Neuronal stem cell (in vitro differentiated cells): ENCODE measurements around the gene HOXB9.
A peak's percentile ranks its signal among the peaks of the same experiment; 100 is the strongest.

Experiments
- DNase-seq: peaks from one replicate; pipeline ENCODE4 v3.0.0-alpha.2; 2013; ENCODE audit warnings: low spot score
- H2AFZ ChIP-seq: one replicate; pipeline ENCODE4 v1.6.1; 2013; ENCODE audit warnings: mild to moderate bottlenecking, low read length, inconsistent platforms
- H2AK5ac ChIP-seq: 2 replicates; pipeline ENCODE4 v1.6.1; 2013; ENCODE audit warnings: low read depth, mild to moderate bottlenecking, inconsistent platforms, low read length, moderate library complexity, mixed read lengths
- H2BK120ac ChIP-seq: 2 replicates; pipeline ENCODE4 v1.6.1; 2013; ENCODE audit warnings: low read depth, mild to moderate bottlenecking, inconsistent platforms, low read length, moderate library complexity, mixed read lengths
- H2BK12ac ChIP-seq: one replicate; pipeline ENCODE4 v1.6.1; 2013; ENCODE audit warnings: low read length, inconsistent platforms
- H2BK15ac ChIP-seq: 2 replicates; pipeline ENCODE4 v1.6.1; 2013; ENCODE audit warnings: mild to moderate bottlenecking, low read length, inconsistent platforms, mixed read lengths
- H2BK5ac ChIP-seq: one replicate; pipeline ENCODE4 v1.6.1; 2013; ENCODE audit warnings: inconsistent platforms, mild to moderate bottlenecking, low read length, moderate library complexity
- H3K14ac ChIP-seq: one replicate; pipeline ENCODE4 v1.6.1; 2013; ENCODE audit warnings: low read length, inconsistent platforms
- H3K18ac ChIP-seq: 2 replicates; pipeline ENCODE4 v1.6.1; 2013; ENCODE audit warnings: low read length, inconsistent platforms
- H3K23ac ChIP-seq: 2 replicates; pipeline ENCODE4 v1.6.1; 2013; ENCODE audit warnings: low read depth, mild to moderate bottlenecking, mixed read lengths, low read length, inconsistent platforms; ENCODE audit not compliant: poor library complexity
- H3K27ac ChIP-seq: replicated peaks from 3 replicates; pipeline ENCODE4 v1.5.1; 2013; ENCODE audit warnings: low read length, inconsistent platforms
- H3K27me3 ChIP-seq, 3 experiments: 2 replicates each; pipeline ENCODE4 v1.6.1; 2013; ENCODE audit warnings: low read length in 3 of 3, mild to moderate bottlenecking in 2 of 3, inconsistent platforms in 1 of 3, low read depth in 1 of 3, mixed read lengths in 1 of 3, moderate library complexity in 1 of 3; ENCODE audit not compliant: control insufficient read depth in 3 of 3, insufficient read depth in 3 of 3
- H3K36me3 ChIP-seq, 2 donors: replicated peaks in 1 of 2; 2 replicates each; pipeline ENCODE4 v1.6.1; 2013; ENCODE audit warnings: low read length in 2 of 2; ENCODE audit not compliant: control insufficient read depth in 2 of 2, insufficient read depth in 2 of 2
- H3K4ac ChIP-seq: 2 replicates; pipeline ENCODE4 v1.6.1; 2013; ENCODE audit warnings: inconsistent platforms, mild to moderate bottlenecking, low read length, moderate library complexity
- H3K4me1 ChIP-seq, 2 donors: 1 replicate in 1 of 2; 2 replicates in 1 of 2; pipeline ENCODE4 v1.6.1; 2013; ENCODE audit warnings: low read length in 2 of 2, low read depth in 1 of 2; ENCODE audit not compliant: control insufficient read depth in 2 of 2, insufficient read depth in 1 of 2
- H3K4me2 ChIP-seq: one replicate; pipeline ENCODE4 v1.6.1; 2013; ENCODE audit warnings: mild to moderate bottlenecking, low read length, inconsistent platforms; ENCODE audit not compliant: insufficient read depth, poor library complexity, severe bottlenecking
- H3K4me3 ChIP-seq, 2 donors: 2 replicates each; pipeline ENCODE4 v1.5.1; 2013; ENCODE audit warnings: low read length in 2 of 2, mild to moderate bottlenecking in 2 of 2, inconsistent platforms in 1 of 2, moderate library complexity in 1 of 2
- H3K79me1 ChIP-seq: one replicate; pipeline ENCODE4 v1.6.1; 2013; ENCODE audit warnings: low read depth, mild to moderate bottlenecking, inconsistent platforms, low read length, moderate library complexity
- H3K9ac ChIP-seq: one replicate; pipeline ENCODE4 v1.6.1; 2013; ENCODE audit warnings: mild to moderate bottlenecking, low read depth, low read length, inconsistent platforms; ENCODE audit not compliant: poor library complexity
- H3K9me3 ChIP-seq, 2 donors: replicated peaks in 1 of 2; 2 replicates each; pipeline versions ENCODE3 to v1.6.1; 2013; ENCODE audit warnings: low read length in 2 of 2, mild to moderate bottlenecking in 2 of 2, inconsistent platforms in 1 of 2, low read depth in 1 of 2, mixed read lengths in 1 of 2, moderate library complexity in 1 of 2; ENCODE audit not compliant: control insufficient read depth in 2 of 2, insufficient read depth in 1 of 2
- H4K8ac ChIP-seq: one replicate; pipeline ENCODE4 v1.6.1; 2013; ENCODE audit warnings: low read depth, mild to moderate bottlenecking, inconsistent platforms, low read length, moderate library complexity
- H4K91ac ChIP-seq: one replicate; pipeline ENCODE4 v1.6.1; 2013; ENCODE audit warnings: low read length, low read depth, mild to moderate bottlenecking, inconsistent platforms; ENCODE audit not compliant: poor library complexity
- WGBS, 2 donors: extraction: QIAGEN DNeasy Blood & Tissue Kit; methylation state at CpG; one replicate each; pipeline ENCODE4 v1.1.7; 2013; ENCODE audit warnings: missing lambda C conversion rate in 2 of 2, mixed read lengths in 1 of 2; ENCODE audit not compliant: insufficient read length in 2 of 2, insufficient replicate concordance in 1 of 2; ENCODE audit errors: extremely low coverage in 2 of 2; 5-methylcytosine and 5-hydroxymethylcytosine counted together

HOXB9 gene

GRCh38 chr17:48578616-48579470 lies 47.3 kb downstream of the HOXB9 start:
- peak overlapping the region; percentile 85 for H2AFZ ChIP-seq
- H3K9ac ChIP-seq, result no peak overlapping the region
- peaks cover 0 to 2% of the 10 kb centered on the region in 2 donors for H3K9me3 ChIP-seq
- no peaks in the 10 kb centered on the region for H3K4me1 ChIP-seq
- no peak overlapping the region for H4K91ac ChIP-seq
- no peak overlapping the region for H3K27ac ChIP-seq
- H3K23ac ChIP-seq, result peak overlapping the region; percentile 49
- H3K79me1 ChIP-seq, result peaks cover 1% of the 10 kb centered on the region
- H3K14ac ChIP-seq, result no peak overlapping the region
- no peak for DNase-seq
- peaks cover 75 to 98% (median 97%) of the 10 kb centered on the region in 3 experiments for H3K27me3 ChIP-seq
- H4K8ac ChIP-seq, result no peak overlapping the region
- no peak overlapping the region for H3K4ac ChIP-seq
- H2BK15ac ChIP-seq, result no peak overlapping the region
- peak overlapping the region; percentile 17 to 33 for H3K4me3 ChIP-seq
- H2BK5ac ChIP-seq, result no peak overlapping the region
- no peak overlapping the region for H2AK5ac ChIP-seq
- no peak overlapping the region for H2BK12ac ChIP-seq
- H3K36me3 ChIP-seq, result no peaks in the 10 kb centered on the region
- no peak overlapping the region for H2BK120ac ChIP-seq
- H3K18ac ChIP-seq, result no peak overlapping the region
- WGBS, 2 donors, result no CpG with 5 or more reads among the region's 43 CpGs
- no peak overlapping the region for H3K4me2 ChIP-seq

GRCh38 chr17:48577946-48578615 lies 48.1 kb downstream of the HOXB9 start, which contains the start of gene HOXB4:
Gene HOXB4 (minus strand): TSS chr17:48578350. CDS start chr17:48578319, 31 bp downstream.
- H4K8ac ChIP-seq, result no peak within 1 kb of the TSS
- no peak within 1 kb of the TSS for H3K27ac ChIP-seq
- H2BK120ac ChIP-seq, result no peak within 1 kb of the TSS
- H2AK5ac ChIP-seq, result no peak within 1 kb of the TSS
- peak within 1 kb of the TSS; percentile 32 for H3K14ac ChIP-seq
- peak within 1 kb of the TSS; percentile 85 for H2AFZ ChIP-seq
- H3K27me3 ChIP-seq, result peaks cover 77 to 98% (median 97%) of the 10 kb centered on the region in 3 experiments
- no peak within 1 kb of the TSS for H2BK5ac ChIP-seq
- no peak for DNase-seq
- peaks cover 1% of the 10 kb centered on the region for H3K79me1 ChIP-seq
- H3K18ac ChIP-seq, result no peak within 1 kb of the TSS
- no peak within 1 kb of the TSS for H3K4ac ChIP-seq
- H3K23ac ChIP-seq, result peak within 1 kb of the TSS; percentile 49
- H2BK12ac ChIP-seq, result no peak within 1 kb of the TSS
- peak within 1 kb of the TSS; percentile 40 for H3K9ac ChIP-seq
- no CpG with 5 or more reads among the region's 58 CpGs for WGBS, 2 donors
- H4K91ac ChIP-seq, result no peak within 1 kb of the TSS
- H3K4me2 ChIP-seq, result peak within 1 kb of the TSS; percentile 4
- no peak within 1 kb of the TSS for H2BK15ac ChIP-seq
- no peaks in the 10 kb centered on the region for H3K36me3 ChIP-seq
- H3K4me3 ChIP-seq, result peak within 1 kb of the TSS; percentile 17 to 33
- H3K4me1 ChIP-seq, result no peaks in the 10 kb centered on the region
- H3K9me3 ChIP-seq, result peaks cover 0 to 4% of the 10 kb centered on the region in 2 donors

- Histone ChIP-seq H3K4me1 (no peaks in the 10 kb centered on the region), H3K9me3 (peaks cover 0 to 4% of the 10 kb centered on the region in 2 donors), H2BK5ac (no peak overlapping the region), H2BK12ac (no peak overlapping the region), H3K27ac (no peak overlapping the region), H3K79me1 (peaks cover 1% of the 10 kb centered on the region), H3K23ac (no peak overlapping the region), H2AFZ (peak overlapping the region; percentile 60), H2BK15ac (no peak overlapping the region), H2BK120ac (no peak overlapping the region), H3K4me2 (no peak overlapping the region), H3K18ac (no peak overlapping the region), H3K36me3 (no peaks in the 10 kb centered on the region), H3K14ac (peak overlapping the region; percentile 32), H4K8ac (no peak overlapping the region), H3K4me3 (no peak overlapping the region), H2AK5ac (no peak overlapping the region), H3K9ac (peak overlapping the region; percentile 40), H4K91ac (no peak overlapping the region), H3K4ac (no peak overlapping the region), H3K27me3 (peaks cover 77 to 98% (median 97%) of the 10 kb centered on the region in 3 experiments)
- no peak for DNase-seq
- no CpG with 5 or more reads among the region's 19 CpGs for WGBS, 2 donors
Measured at GRCh38 chr17:48577330-48577945, 48.7 kb downstream of the HOXB9 start.
